ENCODE measurements around the gene PICK1.

- TF ChIP-seq CTCF (conservative IDR thresholded peaks at IDR 0.05; ENCODE audit: low read depth, low read length) = no peak
- TF ChIP-seq EZH2 (IDR thresholded peaks at IDR 0.05; ENCODE audit: borderline replicate concordance, low read depth, low read length, poor library complexity, severe bottlenecking) = no peak
Measured at GRCh38 chr22:38083931-38084631, 26.9 kb downstream of the PICK1 start, which contains the start of gene SLC16A8.

Data from A673 (cell line).